Astrocyte (in vitro differentiated cells and primary cell): ENCODE measurements around the gene KCNQ5. TPM values are rescaled to one million over a fixed set of nuclear protein-coding genes. Genes with fewer than 3 reads are reported as not detected.

Source experiments
- DNase-seq: peaks from one replicate; pipeline ENCODE4 v3.0.0-alpha.2; 2010; ENCODE audit warnings: low read depth
- FAIRE-seq: peaks from 2 replicates; lab custom pipeline; 2011; peaks lifted over from hg19 to GRCh38; lab: Jason Lieb, UNC
- H2AFZ ChIP-seq: 2 replicates; pipeline ENCODE4 v1.6.0; 2012; ENCODE audit warnings: low read depth, low read length, inconsistent platforms
- H3K27ac ChIP-seq: 2 replicates; pipeline ENCODE4 v1.5.1; 2011; ENCODE audit warnings: low read depth, low read length, inconsistent platforms
- H3K27me3 ChIP-seq: 2 replicates; pipeline ENCODE4 v1.6.0; 2011; ENCODE audit warnings: low read length, inconsistent platforms; ENCODE audit not compliant: insufficient read depth
- H3K36me3 ChIP-seq: 2 replicates; pipeline ENCODE4 v1.5.1; 2011; ENCODE audit warnings: low read length, inconsistent platforms; ENCODE audit not compliant: insufficient read depth
- H3K4me1 ChIP-seq: 2 replicates; pipeline ENCODE4 v1.5.1; 2011; ENCODE audit warnings: low read length, inconsistent platforms; ENCODE audit not compliant: insufficient read depth
- H3K4me2 ChIP-seq: 2 replicates; pipeline ENCODE4 v1.6.0; 2012; ENCODE audit warnings: low read length, inconsistent platforms
- H3K4me3 ChIP-seq: 2 replicates; pipeline ENCODE4 v1.5.1; 2011; ENCODE audit warnings: low read depth, mild to moderate bottlenecking, low read length, inconsistent platforms; ENCODE audit not compliant: insufficient read depth
- H3K79me2 ChIP-seq: 2 replicates; pipeline ENCODE4 v1.6.0; 2012; ENCODE audit warnings: mild to moderate bottlenecking, low read length, inconsistent platforms; ENCODE audit not compliant: insufficient read depth
- H3K9ac ChIP-seq: 2 replicates; pipeline ENCODE4 v1.6.0; 2012; ENCODE audit warnings: mild to moderate bottlenecking, low read length, inconsistent platforms
- H3K9me3 ChIP-seq: 2 replicates; pipeline ENCODE4 v1.5.1; 2012; ENCODE audit warnings: low read depth, mild to moderate bottlenecking, low read length, inconsistent platforms; ENCODE audit not compliant: insufficient read depth
- H4K20me1 ChIP-seq: 2 replicates; pipeline ENCODE4 v1.6.0; 2012; ENCODE audit warnings: low read length, inconsistent platforms; ENCODE audit not compliant: insufficient read depth
- H3K27ac Mint-ChIP-seq: one replicate; pipeline ENCODE4 v1.8.0; 2021; ENCODE audit warnings: mild to moderate bottlenecking, mixed read lengths; ENCODE audit not compliant: unreplicated experiment
- H3K27me3 Mint-ChIP-seq: one replicate; pipeline ENCODE4 v1.8.0; 2021; ENCODE audit warnings: low read depth, mixed read lengths; ENCODE audit not compliant: unreplicated experiment
- H3K36me3 Mint-ChIP-seq: one replicate; pipeline ENCODE4 v1.8.0; 2021; ENCODE audit warnings: low read depth, mixed read lengths; ENCODE audit not compliant: unreplicated experiment
- H3K4me1 Mint-ChIP-seq: one replicate; pipeline ENCODE4 v1.8.0; 2021; ENCODE audit warnings: low read depth, mixed read lengths; ENCODE audit not compliant: unreplicated experiment
- H3K4me3 Mint-ChIP-seq: one replicate; pipeline ENCODE4 v1.8.0; 2021; ENCODE audit warnings: mild to moderate bottlenecking, moderate library complexity, mixed read lengths; ENCODE audit not compliant: unreplicated experiment
- H3K9me3 Mint-ChIP-seq: one replicate; pipeline ENCODE4 v1.8.0; 2021; ENCODE audit warnings: mild to moderate bottlenecking, mixed read lengths; ENCODE audit not compliant: unreplicated experiment
- CTCF ChIP-seq: IDR thresholded peaks from 2 replicates; pipeline ENCODE4 v1.5.1; 2011; ENCODE audit warnings: low read depth, mild to moderate bottlenecking, inconsistent platforms, low read length, moderate library complexity; ENCODE audit not compliant: insufficient read depth
- EZH2 ChIP-seq: IDR thresholded peaks from 2 replicates; pipeline ENCODE4 v1.6.1; 2012; ENCODE audit warnings: mild to moderate bottlenecking, low read length, inconsistent platforms; ENCODE audit not compliant: insufficient read depth
- total RNA-seq: library from RNA; stranded (reverse); gene quantifications from 2 replicates; pipeline ENCODE4 v1.2.1, GENCODE V29; 2021

KCNQ5 gene
- total RNA-seq, 1 donor from 2014 or later = 2.0 TPM

GRCh38 chr6:73139681-73140383, 518.0 kb downstream of the KCNQ5 start:
- FAIRE-seq (no peak), DNase-seq (no peak)
- Histone ChIP-seq H2AFZ (no peak overlapping the region), H3K27ac (no peak overlapping the region), H3K27me3 (no peaks in the 10 kb centered on the region), H3K9me3 (no peaks in the 10 kb centered on the region), H3K79me2 (no peaks in the 10 kb centered on the region), H3K4me3 (no peak overlapping the region), H4K20me1 (no peaks in the 10 kb centered on the region), H3K4me1 (no peaks in the 10 kb centered on the region), H3K9ac (no peak overlapping the region), H3K36me3 (no peaks in the 10 kb centered on the region), H3K4me2 (no peak overlapping the region)
- Mint-ChIP-seq H3K4me3 (no peak overlapping the region), H3K9me3 (no peaks in the 10 kb centered on the region), H3K4me1 (no peaks in the 10 kb centered on the region), H3K36me3 (no peaks in the 10 kb centered on the region), H3K27ac (no peak overlapping the region), H3K27me3 (peaks cover 2% of the 10 kb centered on the region)
- TF ChIP-seq CTCF (no peak), EZH2 (no peak)

- no peak overlapping the region for H2AFZ ChIP-seq
Observed at GRCh38 chr6:73143551-73143950, 521.7 kb downstream of the KCNQ5 start.

More at GRCh38 chr6:73143551-73143950, 521.7 kb downstream of the KCNQ5 start:
- Mint-ChIP-seq H3K27me3 (no peaks in the 10 kb centered on the region), H3K4me3 (no peak overlapping the region), H3K27ac (no peak overlapping the region), H3K9me3 (no peaks in the 10 kb centered on the region), H3K4me1 (no peaks in the 10 kb centered on the region), H3K36me3 (no peaks in the 10 kb centered on the region)
- no peak for TF ChIP-seq CTCF
- TF ChIP-seq EZH2 = no peak
- no peaks in the 10 kb centered on the region for H3K9me3 ChIP-seq
- no peak for DNase-seq
- H3K36me3 ChIP-seq = no peaks in the 10 kb centered on the region
- no peaks in the 10 kb centered on the region for H3K27me3 ChIP-seq
- no peak for FAIRE-seq
- H4K20me1 ChIP-seq = no peaks in the 10 kb centered on the region
- no peak overlapping the region for H3K27ac ChIP-seq
- H3K9ac ChIP-seq = no peak overlapping the region
- no peak overlapping the region for H3K4me3 ChIP-seq
- H3K4me1 ChIP-seq = no peaks in the 10 kb centered on the region
- H3K79me2 ChIP-seq = no peaks in the 10 kb centered on the region
- no peak overlapping the region for H3K4me2 ChIP-seq
